Peyer's patch (tissue), 4 donors: ENCODE measurements around the gene IKBKE. TPM values are rescaled to one million over a fixed set of nuclear protein-coding genes. Genes with fewer than 3 reads are reported as not detected.

Experiments
- DNase-seq, 3 donors: peaks; one replicate each; pipeline ENCODE4 v3.0.0-alpha.2; 2017 to 2019
- H3K27ac ChIP-seq, 4 donors: fragments of 200-600 bp; sonication (generic); one replicate each; pipeline ENCODE4 v1.5.1; 2016 to 2019
- H3K27me3 ChIP-seq, 2 donors: fragments of 200-600 bp; sonication (generic); one replicate each; pipeline ENCODE4 v1.5.1; 2019
- H3K36me3 ChIP-seq, 3 donors: fragments of 200-600 bp; sonication (generic); one replicate each; pipeline ENCODE4 v1.5.1; 2016 to 2019
- H3K4me1 ChIP-seq, 4 donors: fragments of 200-600 bp; sonication (generic); one replicate each; pipeline ENCODE4 v1.5.1; 2016 to 2019
- H3K4me3 ChIP-seq, 4 donors: fragments of 200-600 bp; sonication (generic); 1 replicate in 3 of 4; 2 replicates in 1 of 4; pipeline ENCODE4 v1.5.1; 2016 to 2019; ENCODE audit warnings: mild to moderate bottlenecking in 1 of 4
- H3K9me3 ChIP-seq, 4 donors: fragments of 200-600 bp; sonication (generic); one replicate each; pipeline ENCODE4 v1.5.1; 2016 to 2019; ENCODE audit warnings: mild to moderate bottlenecking in 1 of 4
- CTCF ChIP-seq, 6 experiments: fragments of 450-650 bp in 4 of 6; fragments of 200-600 bp in 2 of 6; sonication (generic) in 1 of 6; IDR thresholded peaks; one replicate each; pipeline ENCODE4 v1.5.1; 2017 to 2019; ENCODE audit warnings: antibody characterized with exemption in 6 of 6, mild to moderate bottlenecking in 3 of 6, moderate library complexity in 1 of 6
- POLR2A ChIP-seq, 2 donors: fragments of 450-650 bp; IDR thresholded peaks; one replicate each; pipeline ENCODE4 v1.5.1; 2017; ENCODE audit warnings: antibody characterized with exemption in 2 of 2, mild to moderate bottlenecking in 2 of 2, moderate library complexity in 2 of 2
- total RNA-seq, 4 donors: library from RNA; depleted of rRNA; stranded (reverse); fragments of >200 nt; gene quantifications; one replicate each; pipeline ENCODE4 v1.1.0, GENCODE V29; 2016

The IKBKE gene
- total RNA-seq, 4 donors from 2014 or later: 5.6 to 31.4 (median 17.5) TPM

GRCh38 chr1:206493279-206493678 is 23.0 kb downstream of the IKBKE start:
- H3K9me3 ChIP-seq: no peaks in the 10 kb centered on the region
- no peak overlapping the region for H3K4me3 ChIP-seq
- peaks cover 0 to 14% (median 11%) of the 10 kb centered on the region in 4 donors for H3K4me1 ChIP-seq
- H3K27me3 ChIP-seq: no peaks in the 10 kb centered on the region
- TF ChIP-seq POLR2A (IDR thresholded peaks at IDR 0.05) (no peak), CTCF (IDR thresholded peaks at IDR 0.05) (no peak)
- H3K36me3 ChIP-seq: peaks cover 0 to 36% (median 0%) of the 10 kb centered on the region in 3 donors
- DNase-seq: no peak
- H3K27ac ChIP-seq: no peak overlapping the region

GRCh38 chr1:206495011-206495461 is 24.8 kb downstream of the IKBKE start:
- DNase-seq: no peak
- H3K4me1 ChIP-seq: peaks cover 0 to 14% (median 11%) of the 10 kb centered on the region in 4 donors
- H3K27me3 ChIP-seq: no peaks in the 10 kb centered on the region
- H3K9me3 ChIP-seq: no peaks in the 10 kb centered on the region
- H3K36me3 ChIP-seq: peaks cover 0 to 36% (median 0%) of the 10 kb centered on the region in 3 donors
- no peak overlapping the region for H3K4me3 ChIP-seq
- no peak for TF ChIP-seq POLR2A (IDR thresholded peaks at IDR 0.05)
- no peak for TF ChIP-seq CTCF (IDR thresholded peaks at IDR 0.05)
- H3K27ac ChIP-seq: peak overlapping the region in 2 of 4 donors; percentile 8 to 55

GRCh38 chr1:206495493-206496046 is 25.3 kb downstream of the IKBKE start:
- DNase-seq: no peak
- Histone ChIP-seq H3K4me3 (no peak overlapping the region), H3K27me3 (no peaks in the 10 kb centered on the region), H3K4me1 (peaks cover 0 to 13% (median 10%) of the 10 kb centered on the region in 4 donors), H3K36me3 (peaks cover 0 to 33% (median 0%) of the 10 kb centered on the region in 3 donors), H3K27ac (peak overlapping the region in 2 of 4 donors; percentile 8 to 55), H3K9me3 (no peaks in the 10 kb centered on the region)
- TF ChIP-seq CTCF (IDR thresholded peaks at IDR 0.05) (no peak), POLR2A (IDR thresholded peaks at IDR 0.05) (no peak)

GRCh38 chr1:206496131-206496793 is 26.0 kb downstream of the IKBKE start:
- Histone ChIP-seq H3K27me3 (no peaks in the 10 kb centered on the region), H3K9me3 (no peaks in the 10 kb centered on the region), H3K36me3 (peaks cover 0 to 28% (median 0%) of the 10 kb centered on the region in 3 donors), H3K4me3 (no peak overlapping the region), H3K27ac (peak overlapping the region in 2 of 4 donors; percentile 8 to 55), H3K4me1 (peaks cover 0 to 13% (median 9%) of the 10 kb centered on the region in 4 donors)
- no peak for DNase-seq
- TF ChIP-seq CTCF (IDR thresholded peaks at IDR 0.05): no peak
- no peak for TF ChIP-seq POLR2A (IDR thresholded peaks at IDR 0.05)

- Histone ChIP-seq H3K27ac (peak overlapping the region in 1 of 4 donors; percentile 55), H3K27me3 (no peaks in the 10 kb centered on the region), H3K4me1 (peaks cover 0 to 13% (median 9%) of the 10 kb centered on the region in 4 donors), H3K36me3 (peaks cover 0 to 19% (median 0%) of the 10 kb centered on the region in 3 donors), H3K4me3 (no peak overlapping the region), H3K9me3 (no peaks in the 10 kb centered on the region)
- TF ChIP-seq POLR2A (IDR thresholded peaks at IDR 0.05): no peak
- TF ChIP-seq CTCF (IDR thresholded peaks at IDR 0.05): no peak
- peak in 1 of 3 donors; percentile 36 for DNase-seq
Observed at GRCh38 chr1:206497363-206497762, 27.1 kb downstream of the IKBKE start.
